Esophagus squamous epithelium (tissue), 5 donors: ENCODE measurements around the gene ARHGEF40. TPM values are rescaled to one million over a fixed set of nuclear protein-coding genes. Genes with fewer than 3 reads are reported as not detected.

Source experiments
- DNase-seq: peaks from one replicate; lab custom pipeline; 2025; lab: John Stamatoyannopoulos, UW
- H3K27ac ChIP-seq, 4 donors: fragments of 200-600 bp; sonication (generic); one replicate each; pipeline ENCODE4 v1.5.1; 2016 to 2019; ENCODE audit warnings: mild to moderate bottlenecking in 1 of 4
- H3K27me3 ChIP-seq, 4 donors: fragments of 200-600 bp; sonication (generic); 1 replicate in 3 of 4; 2 replicates in 1 of 4; pipeline versions ENCODE4 v1.5.1 to v1.6.0; 2017 to 2021; ENCODE audit warnings: antibody characterized with exemption in 1 of 4
- H3K36me3 ChIP-seq, 3 donors: fragments of 200-600 bp; sonication (generic); one replicate each; pipeline ENCODE4 v1.5.1; 2016 to 2019
- H3K4me1 ChIP-seq, 3 donors: fragments of 200-600 bp; sonication (generic); one replicate each; pipeline ENCODE4 v1.5.1; 2017 to 2019
- H3K4me3 ChIP-seq, 4 donors: fragments of 200-600 bp; sonication (generic); 1 replicate in 3 of 4; 2 replicates in 1 of 4; pipeline ENCODE4 v1.5.1; 2016 to 2019; ENCODE audit warnings: mild to moderate bottlenecking in 2 of 4, moderate library complexity in 1 of 4
- H3K9me3 ChIP-seq, 3 donors: fragments of 200-600 bp; sonication (generic); one replicate each; pipeline ENCODE4 v1.5.1; 2016 to 2019
- POLR2A ChIP-seq, 4 donors: fragments of 450-650 bp; IDR thresholded peaks; one replicate each; pipeline ENCODE4 v1.6.1; 2017; ENCODE audit warnings: antibody characterized with exemption in 4 of 4, mild to moderate bottlenecking in 4 of 4, moderate library complexity in 3 of 4
- WGBS, 2 donors: methylation state at CpG; one replicate each; pipeline ENCODE4 v1.1.5; 2018; 5-methylcytosine and 5-hydroxymethylcytosine counted together
- intact Hi-C: fragments of 100-400 bp; cut with DNase I; formaldehyde crosslinking; loops from one replicate; pipeline ENCODE4 v1.15.0; 2022
- total RNA-seq, 4 donors: library from RNA; depleted of rRNA; stranded (reverse); fragments of >200 nt; gene quantifications; one replicate each; pipeline ENCODE4 v1.1.0, GENCODE V29; 2016
- TF ChIP-seq, protein P1 (sequence below), 6 experiments: fragments of 450-650 bp in 4 of 6; fragments of 200-600 bp in 2 of 6; sonication (generic) in 2 of 6; IDR thresholded peaks; one replicate each; pipeline ENCODE4 v1.5.1; 2016 to 2019; ENCODE audit warnings: antibody characterized with exemption in 6 of 6, mild to moderate bottlenecking in 4 of 6, moderate library complexity in 4 of 6
- donor health status: DM: yes; HTN: yes; CAD: no.

Gene ARHGEF40
- total RNA-seq, 4 donors from 2014 or later, result 1.3 to 10.3 (median 3.6) TPM

DNA sequence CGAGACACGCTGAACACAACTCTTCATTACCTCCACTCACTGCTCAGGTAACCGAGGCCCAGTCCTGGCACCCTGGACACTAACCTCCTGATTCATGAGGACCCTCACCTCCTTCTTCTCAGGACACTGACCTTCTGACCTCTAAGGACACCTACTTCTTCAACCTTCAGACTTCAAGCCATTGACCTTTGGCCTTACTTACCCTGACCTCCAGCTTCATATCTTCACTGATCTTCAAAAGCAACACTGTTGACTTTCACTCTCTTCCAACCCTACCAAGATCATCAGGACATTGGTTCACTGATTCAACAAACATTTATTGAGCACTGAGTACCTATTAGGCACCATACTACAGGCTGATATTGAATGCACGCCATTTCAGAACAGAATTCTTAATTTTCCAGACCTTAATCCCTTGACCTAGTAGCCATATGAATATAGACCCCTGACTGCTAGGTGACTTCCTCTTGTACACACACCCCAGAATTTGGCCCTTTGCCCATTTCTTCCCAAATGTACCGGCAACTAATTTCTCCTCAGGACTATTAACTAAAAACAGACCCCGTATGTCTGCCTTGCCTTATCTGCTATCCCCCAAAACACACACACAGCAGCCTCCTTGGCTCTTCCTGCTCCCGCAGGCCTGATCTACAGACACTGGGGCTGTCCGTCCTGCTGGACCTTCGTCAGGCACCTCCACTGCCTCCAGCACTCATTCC is 5.8 kb downstream of the ARHGEF40 start:
- 85 to 91% methylated on average over 9 of the region's 9 CpGs for WGBS, 2 donors
- intact Hi-C loops, result no loop called here
- peaks cover 4 to 72% (median 11%) of the 10 kb centered on the region in 3 donors for H3K36me3 ChIP-seq

DNA sequence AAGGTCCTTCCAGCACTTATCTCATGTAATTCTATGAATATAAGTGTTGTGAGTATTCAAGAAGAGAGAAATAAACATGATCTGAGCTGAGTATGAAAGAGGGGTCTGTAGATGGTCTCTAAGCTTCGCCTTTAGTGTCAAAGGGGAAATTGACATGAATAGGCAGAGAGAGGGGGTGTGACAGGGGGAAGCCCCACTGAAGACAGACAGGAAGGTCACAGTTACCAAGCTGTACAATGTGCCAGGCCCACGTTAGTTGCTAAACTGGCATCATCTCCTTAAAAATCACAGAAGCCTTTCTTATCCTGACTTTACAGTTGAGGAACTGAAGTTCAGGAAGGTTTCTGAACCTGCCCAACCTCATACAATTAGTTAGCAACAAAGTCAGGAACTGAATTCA is 7.6 kb downstream of the ARHGEF40 start:
- H3K4me1 ChIP-seq, result peaks cover 0 to 4% (median 0%) of the 10 kb centered on the region in 3 donors
- no peaks in the 10 kb centered on the region for H3K9me3 ChIP-seq
- TF ChIP-seq POLR2A (IDR thresholded peaks at IDR 0.05), result no peak
- TF ChIP-seq, protein P1, sequence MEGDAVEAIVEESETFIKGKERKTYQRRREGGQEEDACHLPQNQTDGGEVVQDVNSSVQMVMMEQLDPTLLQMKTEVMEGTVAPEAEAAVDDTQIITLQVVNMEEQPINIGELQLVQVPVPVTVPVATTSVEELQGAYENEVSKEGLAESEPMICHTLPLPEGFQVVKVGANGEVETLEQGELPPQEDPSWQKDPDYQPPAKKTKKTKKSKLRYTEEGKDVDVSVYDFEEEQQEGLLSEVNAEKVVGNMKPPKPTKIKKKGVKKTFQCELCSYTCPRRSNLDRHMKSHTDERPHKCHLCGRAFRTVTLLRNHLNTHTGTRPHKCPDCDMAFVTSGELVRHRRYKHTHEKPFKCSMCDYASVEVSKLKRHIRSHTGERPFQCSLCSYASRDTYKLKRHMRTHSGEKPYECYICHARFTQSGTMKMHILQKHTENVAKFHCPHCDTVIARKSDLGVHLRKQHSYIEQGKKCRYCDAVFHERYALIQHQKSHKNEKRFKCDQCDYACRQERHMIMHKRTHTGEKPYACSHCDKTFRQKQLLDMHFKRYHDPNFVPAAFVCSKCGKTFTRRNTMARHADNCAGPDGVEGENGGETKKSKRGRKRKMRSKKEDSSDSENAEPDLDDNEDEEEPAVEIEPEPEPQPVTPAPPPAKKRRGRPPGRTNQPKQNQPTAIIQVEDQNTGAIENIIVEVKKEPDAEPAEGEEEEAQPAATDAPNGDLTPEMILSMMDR (IDR thresholded peaks at IDR 0.05), result no peak
- no peaks in the 10 kb centered on the region for H3K27me3 ChIP-seq
- no peak for DNase-seq
- H3K4me3 ChIP-seq, result no peak overlapping the region
- intact Hi-C loops, result no loop called here
- peaks cover 4 to 90% (median 11%) of the 10 kb centered on the region in 3 donors for H3K36me3 ChIP-seq
- H3K27ac ChIP-seq, result no peak overlapping the region
- 68 to 78% methylated on average over 2 of the region's 2 CpGs for WGBS, 2 donors

More for the DNA sequence above, 5.8 kb downstream of the ARHGEF40 start:
- Histone ChIP-seq H3K4me3 (no peak overlapping the region), H3K9me3 (no peaks in the 10 kb centered on the region), H3K27ac (no peak overlapping the region), H3K4me1 (peaks cover 5 to 22% (median 5%) of the 10 kb centered on the region in 3 donors), H3K27me3 (peaks cover 0 to 5% (median 0%) of the 10 kb centered on the region in 4 donors)
- no peak for DNase-seq
- TF ChIP-seq POLR2A (IDR thresholded peaks at IDR 0.05), result no peak
- TF ChIP-seq, protein P1 (IDR thresholded peaks at IDR 0.05), result no peak

DNA sequence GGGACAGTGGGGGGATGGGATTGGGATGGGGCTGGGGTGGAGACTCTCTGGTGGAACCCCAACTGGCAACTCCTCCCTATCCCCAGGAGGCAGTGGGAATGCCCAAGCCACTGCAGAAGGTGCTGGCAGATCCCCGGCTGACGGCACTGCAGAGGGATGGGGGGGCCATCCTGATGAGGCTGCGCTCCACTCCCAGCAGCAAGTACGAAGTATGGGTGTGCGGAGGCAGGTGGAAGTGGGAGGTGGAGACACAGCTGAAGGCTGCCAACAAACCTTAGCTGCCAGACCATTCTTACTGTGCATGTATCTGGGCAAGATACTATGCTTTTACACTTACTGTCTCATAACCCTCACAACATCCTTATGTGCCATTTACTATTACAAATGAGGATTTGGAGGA is 8.2 kb downstream of the ARHGEF40 start:
- Histone ChIP-seq H3K27ac (no peak overlapping the region), H3K9me3 (no peaks in the 10 kb centered on the region), H3K36me3 (peaks cover 4 to 94% (median 11%) of the 10 kb centered on the region in 3 donors), H3K4me1 (no peaks in the 10 kb centered on the region), H3K27me3 (no peaks in the 10 kb centered on the region), H3K4me3 (no peak overlapping the region)
- intact Hi-C loops, result no loop called here
- DNase-seq, result no peak
- WGBS, 2 donors, result 90 to 100% methylated on average over 1 to 5 of the region's 5 CpGs
- TF ChIP-seq, protein P1 (IDR thresholded peaks at IDR 0.05), result no peak
- TF ChIP-seq POLR2A (IDR thresholded peaks at IDR 0.05), result no peak

DNA sequence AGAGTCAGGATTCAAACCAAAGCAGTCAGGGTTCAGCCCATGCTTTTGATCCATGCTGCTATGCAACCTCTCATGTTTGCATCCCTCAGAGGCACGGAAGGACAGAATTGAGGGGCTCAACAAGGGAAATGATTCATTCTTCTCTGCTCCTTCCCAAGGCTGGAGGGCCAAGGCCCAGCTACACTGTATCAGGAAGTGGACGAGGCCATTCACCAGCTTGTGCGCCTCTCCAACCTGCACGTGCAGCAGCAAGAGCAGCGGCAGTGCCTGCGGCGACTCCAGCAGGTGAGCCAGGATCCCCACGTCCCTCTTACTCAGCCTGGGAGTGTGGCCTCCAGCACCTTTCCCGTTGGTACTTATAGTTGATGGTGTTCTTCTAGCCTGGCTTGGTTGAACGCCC is 8.6 kb downstream of the ARHGEF40 start:
- no peaks in the 10 kb centered on the region for H3K27me3 ChIP-seq
- intact Hi-C loops, result no loop called here
- TF ChIP-seq POLR2A (IDR thresholded peaks at IDR 0.05), result no peak
- TF ChIP-seq, protein P1 (IDR thresholded peaks at IDR 0.05), result no peak
- H3K4me1 ChIP-seq, result no peaks in the 10 kb centered on the region
- H3K4me3 ChIP-seq, result no peak overlapping the region
- WGBS, 2 donors, result 65 to 74% methylated on average over 9 of the region's 10 CpGs
- H3K9me3 ChIP-seq, result no peaks in the 10 kb centered on the region
- H3K36me3 ChIP-seq, result peaks cover 4 to 96% (median 11%) of the 10 kb centered on the region in 3 donors
- no peak for DNase-seq
- H3K27ac ChIP-seq, result no peak overlapping the region

DNA sequence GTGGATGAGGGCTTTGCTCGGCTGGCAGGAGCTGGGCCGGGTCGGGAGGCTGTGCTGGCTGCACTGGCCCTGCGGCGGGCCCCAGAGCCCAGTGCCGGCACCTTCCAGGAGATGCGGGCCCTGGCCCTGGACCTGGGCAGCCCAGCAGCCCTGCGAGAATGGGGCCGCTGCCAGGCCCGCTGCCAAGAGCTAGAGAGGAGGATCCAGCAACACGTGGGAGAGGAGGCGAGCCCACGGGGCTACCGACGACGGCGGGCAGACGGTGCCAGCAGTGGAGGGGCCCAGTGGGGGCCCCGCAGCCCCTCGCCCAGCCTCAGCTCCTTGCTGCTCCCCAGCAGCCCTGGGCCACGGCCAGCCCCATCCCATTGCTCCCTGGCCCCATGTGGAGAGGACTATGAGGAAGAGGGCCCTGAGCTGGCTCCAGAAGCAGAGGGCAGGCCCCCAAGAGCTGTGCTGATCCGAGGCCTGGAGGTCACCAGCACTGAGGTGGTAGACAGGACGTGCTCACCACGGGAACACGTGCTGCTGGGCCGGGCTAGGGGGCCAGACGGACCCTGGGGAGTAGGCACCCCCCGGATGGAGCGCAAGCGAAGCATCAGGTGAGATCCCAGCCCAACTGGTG is 11.5 kb downstream of the ARHGEF40 start:
- no peaks in the 10 kb centered on the region for H3K27me3 ChIP-seq

More for the DNA sequence above, 11.5 kb downstream of the ARHGEF40 start:
- Histone ChIP-seq H3K36me3 (peaks cover 4 to 81% (median 6%) of the 10 kb centered on the region in 3 donors), H3K4me3 (no peak overlapping the region), H3K4me1 (peaks cover 0 to 15% (median 3%) of the 10 kb centered on the region in 3 donors), H3K9me3 (no peaks in the 10 kb centered on the region), H3K27ac (no peak overlapping the region)
- intact Hi-C loops, result no loop called here
- DNase-seq, result no peak
- TF ChIP-seq, protein P1 (IDR thresholded peaks at IDR 0.05), result no peak
- no peak for TF ChIP-seq POLR2A (IDR thresholded peaks at IDR 0.05)
- 89% methylated on average over 7 of the region's 30 CpGs; no CpG with 5 or more reads in 1 of the 2 donors for WGBS, 2 donors
